ENCODE results near the gene NPRL2.

NPRL2 gene

DNA sequence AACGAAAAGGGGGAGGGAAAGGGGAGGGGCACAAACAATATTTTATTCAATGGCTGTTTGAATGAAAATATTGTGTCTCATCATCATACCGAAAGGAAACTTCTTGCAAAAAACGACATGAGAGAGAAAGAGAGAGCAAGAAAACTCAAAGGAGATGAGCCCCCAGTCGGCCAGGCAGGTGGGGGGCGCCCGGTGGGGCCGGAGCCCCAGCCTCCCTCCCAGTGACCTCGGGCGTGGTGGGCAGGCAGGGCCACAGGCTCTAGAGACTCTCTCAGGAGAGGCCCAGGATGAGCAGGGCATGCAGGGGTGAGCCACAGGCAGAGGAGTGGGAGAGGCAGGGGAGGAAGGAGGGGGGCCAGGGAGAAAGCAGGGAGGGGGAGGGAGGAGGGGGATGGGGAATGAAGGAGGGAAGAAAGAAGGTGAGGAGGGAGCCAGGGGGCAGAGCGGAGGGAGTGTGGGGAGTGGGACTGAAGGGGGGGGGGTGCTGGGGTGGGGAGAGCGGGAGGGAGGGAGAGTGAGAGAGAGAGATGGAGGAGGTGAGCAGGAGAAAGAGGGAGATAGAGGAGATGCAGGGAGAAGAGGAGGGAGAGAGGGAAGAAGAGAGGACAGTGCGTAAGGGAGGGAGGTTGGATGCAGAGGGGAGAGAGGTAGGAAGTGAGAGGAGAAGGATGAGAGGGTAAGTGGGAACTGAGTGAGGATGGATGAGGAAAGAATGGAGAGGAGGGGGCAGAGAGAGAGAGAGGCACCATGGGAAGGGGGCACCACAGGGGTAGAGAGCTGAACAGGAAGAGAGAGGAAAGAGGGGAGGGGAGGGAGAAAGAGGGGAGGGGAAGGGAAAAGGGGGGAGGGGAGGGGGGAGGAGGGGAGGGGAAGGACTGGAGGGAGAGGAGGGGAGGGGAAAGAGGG lies 22.8 kb upstream of the NPRL2 start:
- DNase-seq: no peak

DNA sequence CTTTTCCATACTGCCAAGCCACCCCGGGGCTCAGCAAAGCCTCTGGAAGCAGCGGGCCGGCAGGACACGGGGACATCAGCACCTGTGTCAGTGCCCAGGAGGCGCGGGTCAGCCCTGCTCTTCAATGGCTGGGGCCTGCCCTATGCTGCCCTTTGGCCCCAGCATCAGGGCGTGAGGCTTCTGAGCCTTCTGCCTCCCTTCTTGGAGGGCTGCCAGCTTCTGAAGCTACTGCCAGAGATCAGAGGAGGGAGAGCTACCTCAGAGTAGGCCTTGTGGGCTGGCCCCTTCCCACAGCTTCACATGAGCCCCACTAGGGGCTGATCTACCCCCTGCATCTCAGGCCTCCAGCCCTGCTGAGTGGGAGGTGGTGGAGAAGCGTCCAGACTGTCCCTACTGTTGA lies 21.8 kb upstream of the NPRL2 start:
- no peak for DNase-seq

DNA sequence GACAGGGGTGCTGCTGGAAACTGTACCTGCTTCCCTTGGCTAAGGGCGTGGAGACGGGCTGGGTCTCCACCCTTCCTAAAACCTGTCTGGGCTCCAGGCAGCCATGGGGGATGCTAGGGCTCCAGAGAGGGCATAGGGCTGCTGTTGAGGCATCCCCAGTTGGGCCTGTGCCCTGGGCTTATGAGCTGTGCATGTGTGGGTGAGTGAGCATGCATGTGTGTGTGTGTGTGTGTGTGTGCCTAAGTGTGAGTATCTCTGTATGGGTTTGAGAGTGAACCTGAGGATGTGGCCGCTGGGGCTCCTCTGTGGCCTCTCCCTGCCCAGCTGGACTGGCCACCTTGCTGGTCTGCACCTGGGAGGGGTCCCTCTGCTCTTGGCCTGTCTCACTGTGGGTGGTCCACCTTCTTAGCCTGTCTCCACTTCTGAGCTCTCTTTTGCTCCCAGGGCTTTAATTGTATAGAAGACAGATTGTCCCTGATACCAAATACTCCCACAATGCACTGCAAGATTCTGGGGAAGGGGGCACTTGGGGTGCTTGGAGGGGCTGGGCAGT lies 20.6 kb upstream of the NPRL2 start:
- DNase-seq: no peak

DNA sequence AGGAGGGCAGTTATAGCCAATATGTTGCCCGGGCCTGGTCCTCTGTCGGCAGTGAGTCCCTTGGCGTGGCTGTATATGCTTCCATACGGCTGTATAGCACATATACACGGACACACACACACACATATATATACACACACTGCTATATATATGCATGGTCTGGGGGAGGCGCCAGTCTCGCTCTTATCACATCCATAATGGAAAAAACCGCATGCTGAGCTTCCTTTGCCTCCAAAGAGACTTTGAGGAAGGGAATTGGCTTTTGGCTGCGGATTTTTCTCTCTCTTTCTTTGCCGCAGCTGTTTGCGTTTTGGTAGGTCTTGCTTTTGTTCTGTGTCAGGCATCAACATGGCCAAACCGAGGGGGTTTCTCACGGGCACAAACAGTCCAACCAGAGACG lies 20.0 kb upstream of the NPRL2 start:
- DNase-seq: no peak

DNA sequence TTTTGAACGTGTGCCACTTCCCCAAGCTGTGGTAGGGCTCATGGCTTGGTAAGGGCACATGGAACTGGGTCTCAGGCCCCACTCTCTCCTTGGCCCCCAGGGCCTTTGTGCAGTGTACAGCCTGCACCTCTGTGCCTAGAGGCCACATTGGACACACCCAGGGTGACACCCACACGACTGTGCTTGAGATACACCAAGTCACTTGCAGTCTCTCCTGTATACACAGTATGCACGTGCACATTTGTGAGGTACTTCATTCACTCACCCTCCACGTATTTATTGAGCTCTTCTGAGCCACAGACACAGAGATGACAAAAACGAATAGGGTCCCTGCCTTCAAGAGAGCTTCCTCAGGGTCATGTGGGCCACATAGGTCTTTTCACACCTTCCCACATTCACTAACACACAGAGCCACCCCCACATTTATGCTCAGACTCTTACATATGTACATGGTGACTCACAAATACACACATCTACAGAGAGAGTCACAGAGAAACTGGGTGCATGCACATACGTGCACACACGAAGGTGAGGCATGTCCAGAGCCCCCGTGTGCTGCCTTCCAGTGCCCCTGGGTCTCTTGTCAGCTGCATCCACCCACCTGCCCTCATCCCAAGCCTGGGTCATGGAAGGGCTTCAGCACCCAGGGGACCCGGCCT lies 18.6 kb upstream of the NPRL2 start:
- DNase-seq: no peak

DNA sequence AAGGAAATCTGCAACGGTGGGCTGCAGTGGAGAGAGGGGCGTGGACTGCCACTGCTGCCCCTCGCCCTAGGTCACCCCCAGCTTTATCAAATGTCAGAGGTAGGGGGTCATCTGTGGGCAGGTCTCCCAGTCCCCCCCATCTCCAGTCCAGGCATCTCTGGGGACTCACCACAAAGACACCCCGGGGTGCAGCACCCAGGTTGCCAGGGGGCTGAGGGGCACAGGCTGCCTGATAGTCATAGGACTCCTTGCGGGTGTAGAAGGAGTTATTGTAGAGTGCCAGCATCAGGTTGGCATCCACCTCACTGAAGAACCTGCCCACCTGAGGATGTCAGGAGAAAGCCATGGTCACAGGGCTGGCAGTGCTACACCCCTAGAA lies 15.3 kb upstream of the NPRL2 start:
- no peak for DNase-seq

DNA sequence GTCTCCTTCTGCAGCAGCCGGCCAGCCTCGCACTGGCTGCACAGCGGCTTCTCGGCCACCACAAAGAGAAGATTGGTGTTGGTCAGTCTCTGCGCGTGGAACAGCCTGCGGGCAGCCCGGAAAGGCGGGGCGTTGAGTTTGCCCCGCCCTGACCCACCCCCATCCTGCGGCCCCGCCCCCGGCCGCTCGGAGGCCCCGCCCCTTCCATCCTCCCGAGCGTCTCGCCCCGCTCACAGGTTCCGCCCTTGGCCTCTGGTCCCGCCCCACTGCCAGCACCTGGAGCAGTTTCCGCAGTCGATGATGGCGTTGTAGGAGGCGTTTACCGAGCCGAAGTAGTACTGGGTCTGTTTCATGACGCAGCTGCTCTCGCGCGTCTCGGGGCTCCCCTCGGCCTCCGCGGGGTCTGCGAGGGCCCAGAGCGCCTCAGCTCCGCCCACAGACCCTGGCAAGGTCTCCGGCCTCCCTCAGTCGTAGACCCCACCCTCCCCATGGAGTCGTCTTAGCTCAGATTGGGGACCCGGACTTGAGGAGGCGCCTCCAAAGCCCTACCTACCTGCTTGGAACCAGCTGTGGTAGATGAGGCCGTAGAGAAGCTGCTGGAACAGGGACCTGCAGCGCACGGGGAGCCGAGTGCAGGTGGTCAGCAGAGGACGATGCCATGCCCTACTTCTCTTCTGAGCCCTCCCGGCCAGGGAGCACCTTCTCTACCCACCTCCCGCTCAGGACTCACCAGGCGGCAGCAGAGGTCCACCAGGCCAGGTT lies 14.7 kb upstream of the NPRL2 start:
- DNase-seq: peak; percentile 91

DNA sequence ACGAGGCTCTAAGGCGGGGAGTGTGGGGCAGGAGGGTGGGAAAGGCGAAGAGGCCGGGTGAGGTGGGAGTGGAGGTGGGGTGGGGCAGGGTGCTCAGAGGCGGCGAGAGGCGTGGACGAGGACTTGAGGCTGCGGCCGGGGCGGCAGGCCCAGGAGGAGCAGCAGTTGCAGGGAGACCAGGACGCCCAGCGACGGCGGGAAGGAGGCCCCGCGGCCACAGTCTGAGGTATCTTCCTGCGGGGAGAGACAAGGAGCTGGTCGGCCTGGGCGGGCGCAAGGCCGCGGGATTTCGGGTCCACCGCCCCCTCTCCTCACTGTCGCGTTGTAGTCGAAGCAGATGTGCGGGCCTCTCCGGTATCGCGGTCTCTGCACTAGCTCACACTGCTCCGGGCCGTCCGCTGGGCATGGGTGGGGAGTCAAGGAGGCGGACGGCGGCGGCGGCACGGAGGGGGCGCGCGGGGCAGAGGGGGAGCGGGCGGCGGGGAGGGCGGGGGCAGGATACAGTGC lies 14.1 kb upstream of the NPRL2 start:
- DNase-seq: no peak

DNA sequence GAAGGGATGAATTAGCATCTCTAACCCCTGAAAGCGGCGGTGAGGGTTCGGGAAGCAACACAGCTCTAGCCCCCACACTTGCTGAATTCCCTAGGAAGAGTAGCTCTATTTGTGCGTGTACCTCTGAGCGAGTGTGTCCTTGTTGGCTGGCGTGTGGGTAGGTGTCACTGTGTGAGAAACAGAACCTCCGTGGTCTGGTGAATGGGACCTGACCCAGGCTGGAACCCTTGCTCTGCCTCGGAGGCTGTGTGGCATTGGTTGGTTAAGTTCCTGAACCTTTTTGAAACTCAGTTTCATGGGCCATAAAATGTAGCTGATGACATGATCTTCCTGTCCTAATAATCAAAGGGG lies 9.2 kb upstream of the NPRL2 start:
- no peak for DNase-seq

DNA sequence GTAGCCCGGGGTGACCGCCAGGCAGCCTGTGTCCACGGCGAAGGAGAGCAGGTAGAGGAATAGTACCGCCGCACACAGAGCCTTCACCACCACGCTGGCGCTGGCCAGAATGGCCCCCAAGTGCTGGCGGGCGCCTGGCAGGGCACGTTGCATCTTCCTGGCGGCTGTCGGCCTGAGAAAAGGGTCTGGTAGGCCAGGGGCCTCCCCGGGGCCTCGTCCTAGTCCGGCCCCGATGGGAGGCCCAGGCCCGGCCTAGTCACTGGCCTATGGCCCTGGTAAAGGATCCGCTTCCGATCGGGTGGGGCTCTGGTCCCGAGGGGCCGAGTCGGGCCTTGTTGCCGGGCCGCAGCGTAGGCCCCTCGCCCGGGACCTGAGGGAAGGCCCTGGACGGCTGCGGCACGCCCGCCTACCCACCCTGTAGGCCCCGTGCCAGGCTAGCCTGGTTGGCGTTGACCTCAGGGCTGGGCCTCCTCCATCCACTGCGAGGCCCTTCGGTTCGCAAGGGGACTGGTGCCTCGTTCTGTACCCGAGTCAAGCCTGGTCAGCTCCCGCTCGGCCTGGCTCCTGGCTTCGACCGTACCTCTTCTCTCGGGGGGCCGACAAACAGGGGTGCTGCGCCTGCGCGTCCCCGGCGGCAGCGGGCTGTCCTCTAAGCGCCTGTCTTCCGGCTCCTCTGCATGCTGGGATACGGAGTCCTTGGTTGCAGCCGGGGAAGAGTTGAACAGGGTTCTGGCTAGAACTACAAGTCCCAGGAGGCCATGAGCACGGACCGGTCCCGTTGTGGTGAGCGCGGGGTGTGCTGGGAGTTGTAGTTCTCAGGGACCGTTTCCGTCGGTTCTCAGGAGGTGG lies 8.6 kb upstream of the NPRL2 start, which contains the start of gene TMEM115:
TMEM115 (minus strand) TSS at position 611 of the 849 bp plus-strand sequence; CDS start at position 153, 458 bp downstream.
- peak; percentile 85 for DNase-seq

DNA sequence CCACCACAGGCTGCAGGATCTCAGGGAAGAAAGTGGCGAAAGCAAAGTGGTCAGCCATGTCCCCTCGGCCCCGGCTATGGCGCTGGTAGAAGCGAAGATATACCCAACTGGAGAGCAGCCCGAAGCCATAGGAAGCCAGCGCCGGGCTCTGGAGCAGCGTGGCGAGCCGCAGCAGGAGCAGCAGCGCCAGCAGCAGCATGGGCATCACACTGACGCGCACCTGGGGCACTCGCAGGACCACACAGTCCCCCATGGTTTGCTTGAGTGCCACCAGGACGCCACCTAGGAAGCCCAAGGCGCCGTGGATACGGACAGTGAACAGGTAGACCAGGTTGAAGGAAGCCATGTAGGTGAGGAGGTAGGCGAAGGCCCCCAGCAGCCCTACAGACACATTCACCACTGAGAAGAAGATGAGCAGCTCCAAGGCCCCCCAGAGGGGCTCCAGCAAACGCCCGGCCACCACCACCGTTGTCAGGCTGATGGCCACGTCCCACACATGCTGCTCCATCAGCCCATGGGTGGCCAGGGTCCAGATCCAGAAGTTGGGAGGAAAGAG lies 7.9 kb upstream of the NPRL2 start:
- no peak for DNase-seq

DNA sequence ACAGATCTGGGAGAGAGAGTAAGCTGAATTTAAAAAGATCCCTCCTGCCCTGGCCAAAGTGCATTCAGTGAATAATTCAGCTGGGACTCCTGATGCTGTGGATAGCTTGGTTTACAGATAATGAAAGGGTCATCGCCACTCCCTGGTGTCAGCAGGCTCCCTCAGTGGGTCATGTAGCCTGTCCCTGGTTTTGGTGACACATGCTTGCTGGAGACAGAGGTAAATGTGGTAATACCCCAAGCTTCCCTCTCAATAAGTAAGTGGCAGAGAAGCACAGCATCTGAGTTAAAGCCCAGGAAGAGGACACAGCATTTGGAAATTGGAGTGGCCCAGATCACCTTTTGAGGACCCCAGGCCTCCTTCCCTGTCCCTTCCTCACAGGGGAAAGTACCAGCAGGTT lies 6.9 kb upstream of the NPRL2 start:
- no peak for DNase-seq

DNA sequence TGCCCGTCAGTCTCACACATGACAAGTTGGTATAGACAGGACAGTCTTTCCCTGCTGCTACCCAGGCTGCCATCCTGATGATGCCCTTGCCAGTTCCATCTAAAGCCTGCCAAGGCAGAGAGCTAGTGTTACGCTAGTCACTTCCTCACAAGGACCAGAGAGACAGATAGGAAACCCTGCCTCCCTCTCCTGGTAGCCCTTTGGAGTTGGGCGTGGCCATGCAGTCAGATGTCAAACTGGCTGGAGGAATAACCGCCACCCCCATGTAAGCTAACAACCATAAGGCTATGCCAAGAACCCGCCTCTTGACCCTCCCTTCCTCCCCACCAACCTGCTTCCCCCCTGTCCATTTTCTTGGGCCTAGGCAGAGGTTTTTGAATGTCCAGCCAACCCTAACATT lies 6.0 kb upstream of the NPRL2 start:
- DNase-seq: no peak

DNA sequence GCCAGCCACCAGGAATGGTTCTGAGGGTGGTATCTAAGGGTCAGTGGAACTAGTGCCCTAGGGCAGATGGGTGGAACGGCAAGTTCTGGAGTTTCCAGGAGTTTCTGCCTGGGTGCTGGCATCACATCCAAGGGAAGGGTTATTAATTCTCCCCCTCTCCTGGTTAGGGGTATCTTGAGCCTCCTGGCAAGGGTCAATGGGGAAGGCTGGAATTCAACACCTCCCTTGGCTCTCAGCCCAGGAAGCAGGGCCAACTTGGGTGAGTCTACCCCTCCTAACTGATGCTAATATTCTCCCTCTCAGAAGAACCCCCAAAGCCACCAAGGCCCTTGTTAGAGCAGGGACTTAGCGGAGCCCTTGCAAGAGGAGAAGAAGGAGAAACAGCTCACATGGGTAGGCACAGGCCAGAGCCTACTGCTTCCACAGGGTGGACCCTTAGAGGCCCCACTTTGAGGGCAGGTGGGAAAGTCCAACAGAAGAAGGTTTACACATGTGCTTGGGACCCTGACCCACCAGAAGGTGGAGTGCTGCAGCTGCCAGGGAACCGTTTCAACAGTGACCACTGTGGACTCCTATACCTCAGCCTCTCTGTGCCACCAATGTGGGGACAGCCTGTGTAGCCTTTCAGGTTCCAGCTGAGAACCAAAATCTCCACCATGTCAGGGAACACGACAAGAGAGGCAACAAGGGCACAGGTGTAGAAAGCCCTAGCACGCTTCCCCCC lies 5.4 kb upstream of the NPRL2 start:
- DNase-seq: no peak

DNA sequence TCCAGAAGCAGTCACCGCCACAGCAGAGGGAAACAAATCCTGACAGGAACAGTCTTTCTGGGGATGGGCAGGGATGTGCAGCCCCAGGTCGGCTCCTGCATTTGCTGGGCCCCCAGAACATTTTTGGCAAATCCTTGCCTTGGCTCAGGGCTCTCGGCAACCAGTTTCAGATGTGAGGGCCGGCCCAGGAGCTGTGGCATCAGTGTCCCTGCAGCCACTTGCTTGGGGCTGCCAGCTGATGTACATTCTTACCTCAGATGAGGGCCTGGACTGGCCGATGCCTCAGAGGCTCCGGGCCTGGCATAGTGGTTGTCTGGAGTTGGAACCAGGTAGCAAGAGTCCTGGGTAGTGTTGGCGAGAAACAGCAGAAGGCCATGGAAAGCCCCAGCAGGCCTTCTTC lies 4.3 kb upstream of the NPRL2 start:
- no peak for DNase-seq

DNA sequence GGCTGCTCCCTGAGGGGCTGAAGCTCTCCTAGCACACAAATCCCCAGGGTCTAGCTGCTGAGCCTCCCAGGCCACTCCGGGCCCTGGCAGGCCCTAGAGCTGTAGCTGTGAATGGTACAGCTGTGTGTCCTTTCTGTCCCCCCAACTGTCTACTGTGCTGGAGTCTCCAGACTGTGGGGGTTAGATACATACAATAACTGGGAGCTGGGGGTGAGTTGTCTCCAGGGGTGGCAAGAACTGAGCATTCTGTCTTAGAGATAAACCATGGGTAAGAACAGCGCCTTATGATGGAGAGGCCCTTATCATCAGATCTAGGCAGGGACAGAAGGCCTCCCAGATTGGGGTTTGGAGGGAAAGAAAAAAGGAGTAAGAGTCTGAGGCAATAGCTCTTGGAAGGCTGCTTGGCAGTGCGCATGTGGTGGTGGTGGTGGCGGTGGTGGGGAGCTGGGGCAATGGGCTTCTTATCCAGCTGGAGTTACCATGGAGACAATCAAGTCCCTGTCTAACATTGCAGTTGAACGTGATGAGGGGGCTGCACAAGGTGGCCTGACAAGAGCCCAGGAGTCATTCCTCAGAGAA lies 3.7 kb upstream of the NPRL2 start:
- DNase-seq: no peak

DNA sequence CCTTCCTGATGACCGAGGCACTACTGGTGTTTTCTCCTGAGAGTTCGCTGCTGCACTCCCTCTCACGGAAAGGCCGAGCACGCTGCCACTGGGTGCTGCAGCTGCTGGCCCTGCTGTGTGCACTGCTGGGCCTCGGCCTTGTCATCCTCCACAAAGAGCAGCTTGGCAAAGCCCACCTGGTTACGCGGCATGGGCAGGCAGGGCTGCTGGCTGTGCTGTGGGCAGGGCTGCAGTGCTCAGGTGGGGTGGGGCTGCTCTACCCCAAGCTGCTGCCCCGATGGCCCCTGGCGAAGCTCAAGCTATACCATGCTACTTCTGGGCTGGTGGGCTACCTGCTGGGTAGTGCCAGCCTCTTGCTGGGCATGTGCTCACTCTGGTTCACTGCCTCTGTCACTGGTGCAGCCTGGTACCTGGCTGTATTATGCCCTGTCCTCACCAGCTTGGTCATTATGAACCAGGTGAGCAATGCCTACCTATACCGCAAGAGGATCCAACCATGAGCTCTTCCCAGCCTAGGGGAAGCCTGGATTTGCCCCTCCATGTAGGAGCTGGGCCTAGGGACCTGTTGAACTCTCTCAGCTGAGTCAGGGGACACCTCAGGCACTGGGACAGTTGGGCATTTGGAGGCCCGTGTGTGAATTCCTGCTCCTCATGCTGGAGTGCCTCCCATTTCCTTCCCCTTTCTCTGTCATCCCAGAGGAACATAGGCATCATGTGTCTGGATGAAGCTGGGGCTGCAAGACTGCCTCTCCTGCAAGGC lies 2.9 kb upstream of the NPRL2 start:
- DNase-seq: no peak

DNA sequence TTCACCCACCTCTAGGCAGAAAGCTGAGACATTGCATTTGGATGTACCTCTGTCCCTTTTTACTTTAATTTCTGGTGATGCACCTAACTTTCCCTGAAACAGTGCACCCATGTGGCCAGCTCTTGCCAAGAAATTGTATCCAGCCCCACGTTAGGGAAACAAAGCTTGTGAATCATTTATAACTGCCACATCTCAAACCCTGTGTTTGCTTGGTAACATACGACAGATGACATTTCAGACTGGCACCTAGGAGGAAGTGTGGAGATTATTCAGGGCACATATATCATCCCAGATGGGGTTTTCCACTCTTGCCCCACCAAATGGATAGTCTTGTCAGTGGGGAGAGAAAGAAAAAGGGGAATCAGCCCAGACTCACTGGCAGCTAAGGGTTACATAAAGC lies 2.2 kb upstream of the NPRL2 start:
- DNase-seq: no peak

DNA sequence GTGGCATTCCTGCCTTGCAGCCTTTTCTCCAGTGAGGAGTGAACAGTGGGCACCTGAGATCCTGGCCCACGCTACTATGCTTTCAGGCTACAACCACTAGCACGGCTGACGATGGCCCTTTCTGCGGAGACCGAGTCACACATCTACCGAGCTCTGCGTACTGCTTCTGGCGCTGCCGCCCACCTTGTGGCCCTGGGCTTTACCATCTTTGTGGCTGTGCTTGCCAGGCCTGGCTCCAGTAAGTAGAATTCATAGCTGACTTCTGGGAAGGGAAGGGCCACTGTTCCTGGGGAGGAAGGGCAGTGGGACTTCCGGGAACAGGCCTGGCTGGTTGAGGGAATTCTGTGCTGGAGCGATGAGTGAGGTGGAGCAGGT lies 735 bp upstream of the NPRL2 start:
- no peak for DNase-seq

DNA sequence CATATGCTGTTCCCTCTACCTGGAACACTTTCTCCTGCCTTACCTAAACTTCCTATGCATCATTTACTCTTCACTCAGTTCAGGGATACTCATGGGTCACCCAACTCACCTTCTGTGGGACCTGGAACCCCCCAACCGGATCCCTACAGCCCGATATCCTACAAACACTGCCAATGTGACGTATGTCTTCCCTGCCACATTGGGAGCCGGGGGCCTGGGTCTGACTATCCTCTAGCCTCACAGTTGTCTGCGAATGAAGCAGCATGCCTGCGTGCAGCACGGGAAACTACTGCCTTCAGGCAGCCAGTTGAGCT lies 405 bp downstream of the NPRL2 start:
- DNase-seq: no peak
